Lower leg skin (tissue), 3 donors: ENCODE data around the gene CDCP1.

Experiments used
- CTCF ChIP-seq, 3 donors: fragments of 450-650 bp; IDR thresholded peaks; one replicate each; pipeline ENCODE4 v1.5.1; 2016; ENCODE audit warnings: antibody characterized with exemption in 3 of 3, mild to moderate bottlenecking in 3 of 3, moderate library complexity in 2 of 3
- POLR2A ChIP-seq, 2 donors: fragments of 450-650 bp; IDR thresholded peaks; one replicate each; pipeline ENCODE4 v1.6.1; 2016 to 2017; ENCODE audit warnings: antibody characterized with exemption in 2 of 2, mild to moderate bottlenecking in 1 of 2, moderate library complexity in 1 of 2

GRCh38 chr3:45057557-45057956 lies 88.6 kb downstream of the CDCP1 start:
- TF ChIP-seq CTCF (IDR thresholded peaks at IDR 0.05) = no peak
- no peak for TF ChIP-seq POLR2A (IDR thresholded peaks at IDR 0.05)
